Islet precursor cell (in vitro differentiated cells): ENCODE measurements around the gene CERS4.
"Not testable (repeated sequence)": the region's sequence is repeated elsewhere in the genome, so short reads cannot be mapped to it uniquely, and the experiment has no call there.

Experiments used
- DNase-seq: peaks from one replicate; pipeline ENCODE4 v3.0.0-alpha.2; 2018

Gene CERS4

GRCh38 chr19:8244442-8244841 is 35.3 kb downstream of the CERS4 start:
- DNase-seq, result no peak

DNA sequence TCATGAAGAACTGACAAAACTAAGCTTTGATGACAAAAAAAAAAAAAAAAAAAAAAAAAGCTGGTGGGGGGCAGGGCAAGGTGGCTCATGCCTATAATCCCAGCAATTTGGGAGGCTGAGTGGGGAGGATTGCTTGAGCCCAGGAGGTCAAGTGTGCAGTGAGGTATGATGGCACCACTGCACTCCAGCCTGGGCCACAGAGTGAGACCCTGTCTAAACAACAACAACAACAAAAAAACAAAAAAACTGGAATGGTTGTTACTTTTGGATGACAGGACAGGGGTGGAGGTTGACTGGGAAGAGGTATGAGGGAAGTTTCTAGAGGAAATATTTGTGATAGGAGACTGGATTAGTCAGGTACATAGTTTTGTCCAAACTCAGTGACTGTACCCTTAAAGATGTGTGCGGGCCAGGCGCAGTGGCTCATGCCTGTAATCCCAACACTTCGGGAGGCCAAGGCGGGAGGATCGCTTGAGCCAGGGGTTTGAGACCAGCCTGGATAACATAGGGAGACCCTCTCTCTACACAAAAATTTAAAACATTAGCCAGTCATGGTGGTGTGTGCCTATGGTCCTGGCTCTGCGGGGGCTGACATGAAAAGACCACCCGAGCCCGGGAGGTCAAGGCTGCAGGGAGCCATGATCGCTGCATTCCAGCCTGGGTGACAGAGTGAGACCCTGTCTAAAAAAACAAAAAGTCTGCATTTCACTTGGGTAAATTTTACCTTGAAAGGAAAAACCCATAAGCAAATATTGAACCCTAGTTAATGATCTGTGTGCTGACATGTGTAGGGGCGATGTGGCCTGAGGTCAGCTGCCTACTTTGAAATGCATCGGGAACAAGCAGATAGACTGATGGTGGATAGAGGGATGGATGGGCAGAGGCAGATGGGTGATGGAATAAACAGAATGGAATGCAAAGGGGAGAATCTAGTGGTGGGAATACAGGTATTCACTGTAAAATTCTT is 37.0 kb downstream of the CERS4 start:
- DNase-seq, result no peak

DNA sequence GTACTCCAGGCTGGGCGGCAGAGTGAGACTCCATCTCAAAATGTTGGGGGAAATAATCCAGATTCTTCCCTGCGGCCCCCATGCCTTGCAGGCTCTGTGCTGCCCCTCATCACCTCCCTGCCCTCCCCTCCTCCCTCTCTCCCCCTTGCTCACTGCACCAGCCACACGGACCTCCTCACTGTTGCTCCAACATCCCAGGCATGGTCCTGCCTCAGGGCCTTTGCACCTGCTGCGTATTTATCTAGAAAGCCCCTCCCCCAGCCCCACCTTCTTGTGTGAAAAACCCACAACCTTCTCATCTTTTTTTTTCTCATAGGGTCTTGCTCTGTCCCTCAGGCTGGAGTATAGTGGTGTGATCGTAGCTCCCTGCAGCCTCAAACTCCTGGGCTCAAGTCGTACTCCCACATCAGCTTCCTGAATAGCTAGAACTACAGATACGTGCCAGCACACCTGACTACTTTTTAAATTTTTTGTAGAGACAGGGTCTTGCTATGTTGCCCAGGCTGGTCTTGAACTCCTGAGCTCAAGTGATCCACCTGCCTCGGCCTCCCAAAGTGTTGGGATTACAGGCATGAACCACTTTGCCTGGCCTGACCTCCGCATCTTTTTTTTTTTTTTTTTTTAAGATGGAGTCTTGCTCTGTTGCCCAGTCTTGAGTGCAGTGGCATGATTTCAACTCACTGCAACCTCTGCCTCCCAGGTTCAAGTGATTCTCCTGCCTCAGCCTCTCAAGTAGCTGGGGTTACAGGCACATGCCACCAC is 38.1 kb downstream of the CERS4 start:
- DNase-seq, result not testable (repeated sequence)

- no peak for DNase-seq
These were observed 39.5 kb downstream of the CERS4 start for GRCh38 chr19:8248348-8249328.

DNA sequence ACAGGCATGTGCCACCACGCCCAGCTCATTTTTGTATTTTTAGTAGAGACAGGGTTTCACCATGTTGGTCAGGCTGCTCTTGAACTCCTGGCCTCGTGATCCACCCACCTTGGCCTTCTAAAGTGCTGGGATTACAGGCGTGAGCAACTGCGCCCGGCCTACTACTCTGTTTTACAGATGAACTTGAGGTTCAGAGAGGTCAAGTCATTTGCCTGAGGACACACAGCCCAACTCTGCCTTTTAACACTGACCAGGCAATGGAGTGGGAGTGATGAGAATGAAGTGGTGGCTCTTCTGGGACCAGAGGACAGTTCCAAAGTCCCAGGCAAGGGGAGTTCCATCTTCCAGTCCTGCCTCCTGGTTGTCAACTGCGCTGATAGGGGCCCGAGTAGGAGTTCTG is 41.4 kb downstream of the CERS4 start:
- no peak for DNase-seq

GRCh38 chr19:8251025-8251472 is 41.9 kb downstream of the CERS4 start:
- no peak for DNase-seq

GRCh38 chr19:8252922-8253589 is 43.9 kb downstream of the CERS4 start:
- peak; percentile 86 for DNase-seq

- peak; percentile 71 for DNase-seq
These were observed 44.5 kb downstream of the CERS4 start for GRCh38 chr19:8253678-8254077.

DNA sequence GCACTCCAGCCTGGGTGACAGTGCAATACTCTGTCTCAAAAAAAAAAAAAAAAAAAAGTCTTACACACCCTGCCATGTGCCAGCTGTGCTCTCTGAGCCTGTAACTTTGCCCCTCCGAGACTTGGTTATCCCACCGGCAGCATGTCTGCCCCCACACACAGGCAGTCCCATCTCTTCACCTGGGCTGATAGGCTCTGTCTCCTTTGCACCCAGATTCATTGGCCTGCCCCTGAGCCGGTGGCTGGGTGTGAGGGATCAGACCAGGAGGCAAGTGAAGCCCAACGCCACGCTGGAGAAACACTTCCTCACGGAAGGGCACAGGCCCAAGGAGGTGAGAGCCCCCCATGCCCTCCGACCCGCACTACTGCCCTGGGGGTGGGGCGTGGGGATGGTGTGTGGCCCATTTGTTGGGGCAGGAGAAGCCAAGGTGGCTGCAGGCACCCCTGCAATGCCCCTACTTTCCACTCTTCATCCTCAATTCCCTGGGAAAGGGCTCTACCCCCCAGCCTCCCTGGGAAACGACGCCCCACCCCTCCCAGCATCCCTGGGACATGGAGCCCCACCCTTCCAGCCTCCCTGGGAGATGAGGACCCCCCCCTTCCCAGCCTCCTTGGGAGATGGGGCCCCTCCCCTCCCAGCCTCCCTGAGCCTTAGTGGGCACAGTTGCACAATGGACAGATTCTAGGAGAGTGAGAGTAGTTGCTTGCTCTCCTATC is 45.3 kb downstream of the CERS4 start:
- no peak for DNase-seq

- no peak for DNase-seq
These were observed 46.4 kb downstream of the CERS4 start for GRCh38 chr19:8255426-8256125.

GRCh38 chr19:8256276-8257051 is 47.3 kb downstream of the CERS4 start:
- DNase-seq, result no peak

DNA sequence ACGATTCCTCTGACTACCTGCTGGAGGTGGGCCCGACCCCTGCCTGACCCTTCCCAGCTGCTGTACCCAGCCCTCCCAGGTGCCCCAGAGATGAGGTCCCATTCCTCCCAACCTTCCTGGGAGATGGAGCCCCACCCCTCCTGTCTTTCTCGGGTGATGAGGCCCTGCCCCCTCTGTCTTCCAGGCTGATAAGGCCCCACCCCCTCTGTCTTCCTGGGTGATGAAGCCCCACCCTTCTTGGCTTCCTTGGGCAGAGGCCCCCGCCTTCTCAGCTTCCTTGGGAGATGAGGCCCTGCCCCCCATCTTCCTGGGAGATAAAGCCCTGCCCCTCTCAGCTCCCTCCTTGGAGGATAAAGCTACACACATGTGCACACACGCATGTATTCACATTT is 47.9 kb downstream of the CERS4 start:
- DNase-seq, result no peak

- DNase-seq, result no peak
These were observed 50.2 kb downstream of the CERS4 start for GRCh38 chr19:8259142-8259921.

- no peak for DNase-seq
These were observed 50.7 kb downstream of the CERS4 start for GRCh38 chr19:8259922-8260247.

GRCh38 chr19:8261347-8261746 is 52.2 kb downstream of the CERS4 start:
- DNase-seq, result no peak

GRCh38 chr19:8261881-8262280 is 52.7 kb downstream of the CERS4 start:
- DNase-seq, result no peak

- no peak for DNase-seq
These were observed 53.3 kb downstream of the CERS4 start for GRCh38 chr19:8262431-8262830.

GRCh38 chr19:8264248-8264647 is 55.1 kb downstream of the CERS4 start:
- DNase-seq, result not testable (repeated sequence)

DNA sequence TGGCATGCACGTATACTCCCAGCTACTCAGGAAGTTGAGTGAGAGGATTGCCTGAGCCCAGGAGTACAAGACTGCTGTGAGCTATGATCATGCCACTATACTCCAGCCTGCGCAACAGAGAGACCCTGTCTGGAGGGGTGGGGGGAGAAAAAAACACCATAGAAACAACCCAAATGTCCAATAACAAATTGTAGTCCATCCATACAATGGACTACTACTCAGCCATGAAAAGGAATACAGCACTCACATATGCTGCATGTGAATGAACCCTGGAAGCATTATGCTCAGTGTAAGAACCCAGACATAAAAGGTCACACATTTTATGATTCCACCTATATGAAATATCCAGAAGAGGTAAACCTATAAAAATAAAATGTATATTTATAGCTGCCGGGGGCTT is 56.7 kb downstream of the CERS4 start:
- no peak for DNase-seq
